Naive thymus-derived CD8-positive, alpha-beta T cell (primary cell): ENCODE measurements around the gene HAUS2. TPM values are rescaled to one million over a fixed set of nuclear protein-coding genes. Genes with fewer than 3 reads are reported as not detected.
A peak's percentile ranks its signal among the peaks of the same experiment; 100 is the strongest.

Experiments used
- ATAC-seq, 2 donors: fragments of 150-1000 bp; cut with Tn5 transposase in 1 of 2; sonication (Bioruptor Pico), chemical (Tn5 transposase) in 1 of 2; 1 replicate in 1 of 2; 2 replicates in 1 of 2; pipeline ENCODE4 v1.10.0; 2021; ENCODE audit warnings: mild to moderate bottlenecking in 2 of 2, moderate library complexity in 2 of 2
- POLR2A ChIA-PET: fragments of 350-600 bp; sonication (Branson Sonifier 250); formaldehyde crosslinking; loops from one replicate; lab custom pipeline; 2021; ENCODE audit warnings: antibody characterized with exemption; lab: Charles Lee
- DNase-seq, 10 donors: peaks; one replicate each; pipeline versions ENCODE4 v3.0.0 to v3.0.0-alpha.2; 2020 to 2022
- H3K27ac Mint-ChIP-seq, 10 donors: one replicate each; pipeline ENCODE4 v1.8.0; 2020 to 2022; ENCODE audit warnings: mild to moderate bottlenecking in 10 of 10, mixed read lengths in 10 of 10, moderate library complexity in 4 of 10, inconsistent platforms in 1 of 10
- H3K27me3 Mint-ChIP-seq, 5 donors: one replicate each; pipeline ENCODE4 v1.8.0; 2021 to 2022; ENCODE audit warnings: mixed read lengths in 5 of 5
- H3K36me3 Mint-ChIP-seq, 3 donors: one replicate each; pipeline ENCODE4 v1.8.0; 2020 to 2022; ENCODE audit warnings: mixed read lengths in 3 of 3, mild to moderate bottlenecking in 2 of 3, inconsistent platforms in 1 of 3
- H3K4me1 Mint-ChIP-seq, 4 donors: one replicate each; pipeline ENCODE4 v1.8.0; 2021 to 2022; ENCODE audit warnings: mixed read lengths in 4 of 4
- H3K4me3 Mint-ChIP-seq, 10 donors: one replicate each; pipeline ENCODE4 v1.8.0; 2020 to 2022; ENCODE audit warnings: mild to moderate bottlenecking in 10 of 10, mixed read lengths in 10 of 10, moderate library complexity in 6 of 10, inconsistent platforms in 1 of 10
- H3K9me3 Mint-ChIP-seq, 9 donors: one replicate each; pipeline ENCODE4 v1.8.0; 2020 to 2022; ENCODE audit warnings: mixed read lengths in 9 of 9, mild to moderate bottlenecking in 3 of 9, inconsistent platforms in 1 of 9, moderate library complexity in 1 of 9
- polyA plus RNA-seq, 3 donors: library from polyadenylated mRNA; unstranded; fragments of 300-500 nt; fragmentation: Illumina TruSeq; gene quantifications; one replicate each; pipeline ENCODE4 v1.2.3, GENCODE V29; 2021
- total RNA-seq, 8 experiments: library from RNA in 2 of 8; stranded (reverse) in 2 of 8; gene quantifications; one replicate each; pipeline ENCODE4 v1.2.3 and lab custom pipeline; 2021 to 2026

The HAUS2 gene
- total RNA-seq = 10 to 100 TPM; 19.1 to 21.1 TPM
- polyA plus RNA-seq = 10 to 100 TPM; 20.8 to 25.4 (median 24.9) TPM
- total RNA-seq (lab: John Stamatoyannopoulos, UW) = 22.0 to 71.8 (median 44.3) reads per million in 6 experiments

- Mint-ChIP-seq H3K27ac (peak within 1 kb of the TSS; percentile 93 to 99 (median 98)), H3K4me1 (peaks cover 26 to 60% (median 50%) of the 10 kb centered on the region in 4 donors), H3K36me3 (peaks cover 0 to 27% (median 6%) of the 10 kb centered on the region in 3 donors), H3K4me3 (peak within 1 kb of the TSS; percentile 92 to 99 (median 95)), H3K27me3 (no peaks in the 10 kb centered on the region), H3K9me3 (no peaks in the 10 kb centered on the region)
- POLR2A ChIA-PET = interaction anchor here (0.6 to 4.0 kb wide), 12 partner anchors 12 to 117 kb away, joined by 3 to 25 read pairs (median 4); partner anchors contain the start of genes SNAP23, STARD9 and ZNF106
- ATAC-seq (peak; percentile 84 to 94), DNase-seq (peak; percentile 79 to 91 (median 86))
Observed at GRCh38 chr15:42548249-42549031, at the start of gene HAUS2, which contains the start of gene LRRC57. Gene HAUS2, plus strand, starts transcription at chr15:42548838. Its CDS starts 35 bp downstream, at chr15:42548873. Gene LRRC57, minus strand, starts transcription at chr15:42548793. Its CDS starts 359 bp downstream, at chr15:42548434.

GRCh38 chr15:42499858-42500609 lies 48.6 kb upstream of the HAUS2 start:
- POLR2A ChIA-PET = interaction anchor here (1.0 to 1.3 kb wide), 2 partner anchors 9 to 48 kb away, joined by 4 to 8 read pairs; partner anchors contain the start of gene ZNF106
- Mint-ChIP-seq H3K4me1 (peaks cover 27 to 79% (median 56%) of the 10 kb centered on the region in 4 donors), H3K27me3 (no peaks in the 10 kb centered on the region), H3K36me3 (peaks cover 0 to 26% (median 5%) of the 10 kb centered on the region in 3 donors), H3K9me3 (no peaks in the 10 kb centered on the region), H3K4me3 (no peak overlapping the region), H3K27ac (peak overlapping the region in 3 of 10 donors; percentile 1 to 52 (median 21))
- ATAC-seq (no peak), DNase-seq (no peak)

GRCh38 chr15:42502477-42502876 lies 46.2 kb upstream of the HAUS2 start:
- H3K27ac Mint-ChIP-seq = peak overlapping the region in 1 of 10 donors; percentile 38
- peaks cover 17 to 61% (median 36%) of the 10 kb centered on the region in 4 donors for H3K4me1 Mint-ChIP-seq
- no peak for ATAC-seq
- POLR2A ChIA-PET = interaction anchor here (2.0 kb wide), 1 partner anchor 11 kb away, joined by 7 read pairs; the partner anchor contains the start of gene ZNF106
- H3K4me3 Mint-ChIP-seq = no peak overlapping the region
- no peaks in the 10 kb centered on the region for H3K27me3 Mint-ChIP-seq
- no peak for DNase-seq
- peaks cover 0 to 31% (median 5%) of the 10 kb centered on the region in 3 donors for H3K36me3 Mint-ChIP-seq
- H3K9me3 Mint-ChIP-seq = no peaks in the 10 kb centered on the region

GRCh38 chr15:42503825-42504224 lies 44.8 kb upstream of the HAUS2 start:
- Mint-ChIP-seq H3K27me3 (no peaks in the 10 kb centered on the region), H3K4me3 (no peak overlapping the region), H3K36me3 (peaks cover 0 to 41% (median 6%) of the 10 kb centered on the region in 3 donors), H3K4me1 (peaks cover 11 to 47% (median 23%) of the 10 kb centered on the region in 4 donors), H3K27ac (peak overlapping the region in 1 of 10 donors; percentile 61), H3K9me3 (no peaks in the 10 kb centered on the region)
- ATAC-seq = no peak
- POLR2A ChIA-PET = interaction anchor here (1.2 kb wide), 1 partner anchor 13 kb away, joined by 4 read pairs; the partner anchor contains the start of gene ZNF106
- DNase-seq = no peak

GRCh38 chr15:42504631-42505030 lies 44.0 kb upstream of the HAUS2 start:
- Mint-ChIP-seq H3K27ac (peak overlapping the region in 2 of 10 donors; percentile 16 to 65), H3K36me3 (peaks cover 0 to 36% (median 3%) of the 10 kb centered on the region in 3 donors), H3K4me3 (no peak overlapping the region), H3K27me3 (no peaks in the 10 kb centered on the region), H3K9me3 (no peaks in the 10 kb centered on the region), H3K4me1 (peaks cover 13 to 42% (median 21%) of the 10 kb centered on the region in 4 donors)
- POLR2A ChIA-PET = interaction anchor here (0.6 to 1.4 kb wide), 2 partner anchors 8 to 14 kb away, joined by 3 to 6 read pairs; partner anchors contain the start of gene ZNF106
- ATAC-seq (no peak), DNase-seq (no peak)

GRCh38 chr15:42507514-42507913 lies 41.1 kb upstream of the HAUS2 start:
- Mint-ChIP-seq H3K4me1 (peaks cover 0 to 33% (median 11%) of the 10 kb centered on the region in 4 donors), H3K27ac (no peak overlapping the region), H3K4me3 (no peak overlapping the region), H3K9me3 (no peaks in the 10 kb centered on the region), H3K27me3 (no peaks in the 10 kb centered on the region), H3K36me3 (peaks cover 0 to 41% (median 2%) of the 10 kb centered on the region in 3 donors)
- POLR2A ChIA-PET = no interaction called here
- DNase-seq (no peak), ATAC-seq (no peak)

- Mint-ChIP-seq H3K27ac (peak overlapping the region in 2 of 10 donors; percentile 8 to 26), H3K4me3 (no peak overlapping the region)
Observed at GRCh38 chr15:42508263-42508690, 40.4 kb upstream of the HAUS2 start.

GRCh38 chr15:42510258-42511006 lies 38.2 kb upstream of the HAUS2 start:
- H3K27me3 Mint-ChIP-seq = no peaks in the 10 kb centered on the region
- DNase-seq = no peak
- POLR2A ChIA-PET = no interaction called here
- no peaks in the 10 kb centered on the region for H3K9me3 Mint-ChIP-seq
- H3K4me1 Mint-ChIP-seq = peaks cover 0 to 13% (median 7%) of the 10 kb centered on the region in 4 donors
- no peak overlapping the region for H3K4me3 Mint-ChIP-seq
- ATAC-seq = no peak
- peaks cover 0 to 59% (median 8%) of the 10 kb centered on the region in 3 donors for H3K36me3 Mint-ChIP-seq
- H3K27ac Mint-ChIP-seq = peak overlapping the region in 2 of 10 donors; percentile 8 to 33

More at GRCh38 chr15:42508263-42508690, 40.4 kb upstream of the HAUS2 start:
- ATAC-seq (no peak), DNase-seq (no peak)
- POLR2A ChIA-PET = interaction anchor here (0.6 kb wide), 1 partner anchor 33 kb away, joined by 3 read pairs; no protein-coding TSS in a partner anchor
- Mint-ChIP-seq H3K36me3 (peaks cover 0 to 48% (median 6%) of the 10 kb centered on the region in 3 donors), H3K27me3 (no peaks in the 10 kb centered on the region), H3K9me3 (no peaks in the 10 kb centered on the region), H3K4me1 (peaks cover 0 to 28% (median 10%) of the 10 kb centered on the region in 4 donors)

GRCh38 chr15:42511007-42511391 lies 37.6 kb upstream of the HAUS2 start:
- no peak for ATAC-seq
- H3K36me3 Mint-ChIP-seq = peaks cover 0 to 64% (median 12%) of the 10 kb centered on the region in 3 donors
- H3K27me3 Mint-ChIP-seq = no peaks in the 10 kb centered on the region
- peaks cover 0 to 13% (median 7%) of the 10 kb centered on the region in 4 donors for H3K4me1 Mint-ChIP-seq
- H3K4me3 Mint-ChIP-seq = no peak overlapping the region
- no peaks in the 10 kb centered on the region for H3K9me3 Mint-ChIP-seq
- DNase-seq = no peak
- H3K27ac Mint-ChIP-seq = no peak overlapping the region
- POLR2A ChIA-PET = no interaction called here

- Mint-ChIP-seq H3K4me3 (no peak overlapping the region), H3K4me1 (peaks cover 0 to 3% (median 0%) of the 10 kb centered on the region in 4 donors), H3K27me3 (no peaks in the 10 kb centered on the region), H3K9me3 (no peaks in the 10 kb centered on the region), H3K27ac (no peak overlapping the region), H3K36me3 (peaks cover 0 to 58% (median 12%) of the 10 kb centered on the region in 3 donors)
- POLR2A ChIA-PET = no interaction called here
- no peak for ATAC-seq
- no peak for DNase-seq
Observed at GRCh38 chr15:42523331-42523730, 25.3 kb upstream of the HAUS2 start.

GRCh38 chr15:42528970-42529369 lies 19.7 kb upstream of the HAUS2 start:
- peaks cover 0 to 52% (median 13%) of the 10 kb centered on the region in 3 donors for H3K36me3 Mint-ChIP-seq
- POLR2A ChIA-PET = no interaction called here
- H3K27ac Mint-ChIP-seq = no peak overlapping the region
- no peak overlapping the region for H3K4me3 Mint-ChIP-seq
- H3K4me1 Mint-ChIP-seq = peaks cover 0 to 2% (median 0%) of the 10 kb centered on the region in 4 donors
- no peaks in the 10 kb centered on the region for H3K9me3 Mint-ChIP-seq
- ATAC-seq (no peak), DNase-seq (no peak)
- no peaks in the 10 kb centered on the region for H3K27me3 Mint-ChIP-seq
